MCF 10A (cell line): ENCODE data around the gene IDH3B. TPM values are rescaled to one million over a fixed set of nuclear protein-coding genes. Genes with fewer than 3 reads are reported as not detected.

Experiments
- BruUV-seq: library from RNA; stranded (reverse); fragments of 400-500 nt; replicated peaks from 2 replicates; lab custom pipeline; 2021; lab: Mats Ljungman, UMichigan
- CTCF ChIA-PET: fragments of 300-600 bp; sonication (Branson Sonifier 250); formaldehyde crosslinking; extraction: SDS; loops from one replicate; lab custom pipeline; 2021; ENCODE audit warnings: antibody characterized with exemption, inconsistent platforms; lab: Yijun Ruan, JAX
- POLR2A ChIA-PET: fragments of 300-600, 350-650 bp; sonication (Branson Sonifier 250); formaldehyde crosslinking; extraction: SDS; loops from one replicate; lab custom pipeline; 2020; ENCODE audit warnings: antibody characterized with exemption, inconsistent platforms; lab: Yijun Ruan, JAX
- DNase-seq: peaks from one replicate; pipeline ENCODE4 v3.0.0-alpha.2; 2018; ENCODE audit not compliant: unreplicated experiment
- H3K27ac Mint-ChIP-seq: one replicate; pipeline ENCODE4 v1.8.0; 2022; ENCODE audit warnings: mild to moderate bottlenecking, low read depth, mixed read lengths; ENCODE audit not compliant: unreplicated experiment
- H3K27me3 Mint-ChIP-seq: one replicate; pipeline ENCODE4 v1.8.0; 2022; ENCODE audit warnings: mixed read lengths; ENCODE audit not compliant: insufficient read depth, unreplicated experiment
- H3K36me3 Mint-ChIP-seq: one replicate; pipeline ENCODE4 v1.8.0; 2022; ENCODE audit warnings: mild to moderate bottlenecking, moderate library complexity, mixed read lengths; ENCODE audit not compliant: insufficient read depth, unreplicated experiment
- H3K4me1 Mint-ChIP-seq: one replicate; pipeline ENCODE4 v1.8.0; 2022; ENCODE audit warnings: mixed read lengths; ENCODE audit not compliant: insufficient read depth, unreplicated experiment
- H3K4me3 Mint-ChIP-seq: one replicate; pipeline ENCODE4 v1.8.0; 2022; ENCODE audit warnings: mild to moderate bottlenecking, moderate library complexity, mixed read lengths; ENCODE audit not compliant: unreplicated experiment
- H3K9me3 Mint-ChIP-seq: one replicate; pipeline ENCODE4 v1.8.0; 2022; ENCODE audit warnings: mixed read lengths; ENCODE audit not compliant: unreplicated experiment
- intact Hi-C: fragments of 100-400 bp; cut with micrococcal nuclease; formaldehyde crosslinking; loops from 2 replicates; pipeline ENCODE4 v1.14.1; 2022
- total RNA-seq: library from RNA; stranded (reverse); gene quantifications from 2 replicates; pipeline ENCODE4 v1.2.3, GENCODE V29; 2022
- TF ChIP-seq, protein P1 (sequence below): fragments of 200-600 bp; IDR thresholded peaks from one replicate; pipeline ENCODE4 v1.8.0; 2022; ENCODE audit warnings: antibody characterized with exemption, mild to moderate bottlenecking; ENCODE audit not compliant: unreplicated experiment

The IDH3B gene
- total RNA-seq, 1 experiment from 2014 or later = 102 TPM

GRCh38 chr20:2631228-2631627 lies 32.8 kb downstream of the IDH3B start:
- intact Hi-C loops = loop anchor here (1.0 kb wide), 1 partner anchor 107 kb away; no protein-coding TSS in a partner anchor
- TF ChIP-seq, protein P1, sequence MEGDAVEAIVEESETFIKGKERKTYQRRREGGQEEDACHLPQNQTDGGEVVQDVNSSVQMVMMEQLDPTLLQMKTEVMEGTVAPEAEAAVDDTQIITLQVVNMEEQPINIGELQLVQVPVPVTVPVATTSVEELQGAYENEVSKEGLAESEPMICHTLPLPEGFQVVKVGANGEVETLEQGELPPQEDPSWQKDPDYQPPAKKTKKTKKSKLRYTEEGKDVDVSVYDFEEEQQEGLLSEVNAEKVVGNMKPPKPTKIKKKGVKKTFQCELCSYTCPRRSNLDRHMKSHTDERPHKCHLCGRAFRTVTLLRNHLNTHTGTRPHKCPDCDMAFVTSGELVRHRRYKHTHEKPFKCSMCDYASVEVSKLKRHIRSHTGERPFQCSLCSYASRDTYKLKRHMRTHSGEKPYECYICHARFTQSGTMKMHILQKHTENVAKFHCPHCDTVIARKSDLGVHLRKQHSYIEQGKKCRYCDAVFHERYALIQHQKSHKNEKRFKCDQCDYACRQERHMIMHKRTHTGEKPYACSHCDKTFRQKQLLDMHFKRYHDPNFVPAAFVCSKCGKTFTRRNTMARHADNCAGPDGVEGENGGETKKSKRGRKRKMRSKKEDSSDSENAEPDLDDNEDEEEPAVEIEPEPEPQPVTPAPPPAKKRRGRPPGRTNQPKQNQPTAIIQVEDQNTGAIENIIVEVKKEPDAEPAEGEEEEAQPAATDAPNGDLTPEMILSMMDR = peak; percentile 16
- peak; percentile 11 for DNase-seq
- H3K27me3 Mint-ChIP-seq = peaks cover 23% of the 10 kb centered on the region
- POLR2A ChIA-PET = interaction anchor here (0.8 to 1.1 kb wide), 3 partner anchors 9 to 22 kb away, joined by 3 to 4 read pairs (median 3); no protein-coding TSS in a partner anchor
- H3K36me3 Mint-ChIP-seq = no peaks in the 10 kb centered on the region
- no peak overlapping the region for H3K4me3 Mint-ChIP-seq
- no peaks in the 10 kb centered on the region for H3K9me3 Mint-ChIP-seq
- H3K27ac Mint-ChIP-seq = no peak overlapping the region
- peaks cover 7% of the 10 kb centered on the region for H3K4me1 Mint-ChIP-seq
- BruUV-seq = no TSS peak
- CTCF ChIA-PET = interaction anchor here (0.6 to 1.0 kb wide), 2 partner anchors 10 to 1992 kb away, joined by 3 read pairs; no protein-coding TSS in a partner anchor

GRCh38 chr20:2626853-2627541 lies 37.0 kb downstream of the IDH3B start:
- intact Hi-C loops = no loop called here
- ChIA-PET CTCF (no interaction called here), POLR2A (no interaction called here)
- peak; percentile 61 for DNase-seq
- Mint-ChIP-seq H3K9me3 (peaks cover 7% of the 10 kb centered on the region), H3K27me3 (peaks cover 10% of the 10 kb centered on the region), H3K36me3 (no peaks in the 10 kb centered on the region), H3K4me1 (peaks cover 7% of the 10 kb centered on the region), H3K4me3 (no peak overlapping the region), H3K27ac (peak overlapping the region; percentile 56)
- TF ChIP-seq, protein P1 = no peak
- BruUV-seq = no TSS peak

- intact Hi-C loops = no loop called here
- H3K27me3 Mint-ChIP-seq = no peaks in the 10 kb centered on the region
- no peaks in the 10 kb centered on the region for H3K36me3 Mint-ChIP-seq
- no TSS peak for BruUV-seq
- POLR2A ChIA-PET = no interaction called here
- DNase-seq = no peak
- H3K4me3 Mint-ChIP-seq = no peak overlapping the region
- CTCF ChIA-PET = no interaction called here
- peaks cover 7% of the 10 kb centered on the region for H3K9me3 Mint-ChIP-seq
- TF ChIP-seq, protein P1 = no peak
- H3K4me1 Mint-ChIP-seq = peaks cover 13% of the 10 kb centered on the region
- no peak overlapping the region for H3K27ac Mint-ChIP-seq
Measured at GRCh38 chr20:2625062-2625461, 39.0 kb downstream of the IDH3B start.

DNA sequence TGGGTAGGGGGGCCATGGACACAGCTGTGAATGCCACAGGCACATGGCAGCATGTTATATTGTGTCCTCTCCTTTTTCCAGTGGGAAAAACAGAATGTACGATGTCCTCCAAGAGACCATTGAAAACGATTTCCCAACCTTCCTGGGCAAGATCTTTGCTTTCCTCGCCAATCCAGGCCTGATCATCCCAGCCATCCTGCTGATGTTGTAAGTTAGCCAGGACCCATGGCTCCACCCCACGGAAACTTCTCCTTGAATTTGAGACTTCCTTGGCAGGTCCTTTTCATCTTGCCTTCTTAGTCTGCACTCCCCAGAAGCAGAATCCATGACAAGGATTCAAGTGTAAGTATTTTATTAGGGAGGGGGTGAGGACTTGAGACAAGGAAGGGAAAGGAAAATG lies 39.8 kb downstream of the IDH3B start:
- Mint-ChIP-seq H3K4me3 (no peak overlapping the region), H3K9me3 (peaks cover 7% of the 10 kb centered on the region), H3K27ac (no peak overlapping the region), H3K36me3 (no peaks in the 10 kb centered on the region), H3K27me3 (no peaks in the 10 kb centered on the region), H3K4me1 (peaks cover 14% of the 10 kb centered on the region)
- TF ChIP-seq, protein P1 = no peak
- no TSS peak for BruUV-seq
- intact Hi-C loops = no loop called here
- ChIA-PET POLR2A (no interaction called here), CTCF (no interaction called here)
- no peak for DNase-seq
